ENCODE data around the gene RETN.

The RETN gene

DNA sequence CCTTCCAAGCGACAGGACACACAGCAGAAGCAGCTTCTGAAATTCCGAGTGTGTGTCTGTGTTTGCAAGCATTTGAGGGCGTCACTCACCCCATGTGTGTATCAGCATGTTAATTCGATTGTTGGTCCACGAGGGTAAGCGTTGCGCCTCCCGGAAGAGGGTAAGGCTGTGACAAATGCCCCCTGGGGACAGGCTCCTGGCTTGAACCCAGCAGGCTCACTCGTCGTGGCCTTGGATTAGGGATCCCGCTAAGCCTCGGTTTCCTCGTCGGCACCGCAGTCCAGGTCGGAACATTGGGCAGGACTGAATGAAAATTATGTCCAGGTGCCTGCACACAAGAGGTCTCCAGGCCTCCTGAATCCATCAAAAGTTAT, 32.5 kb upstream of the RETN start:
- Histone ChIP-seq H3K36me3 (peaks cover 12% of the 10 kb centered on the region), H3K9me3 (ENCODE audit: severe bottlenecking) (no peaks in the 10 kb centered on the region), H3K27me3 (ENCODE audit: insufficient read depth, low read depth, severe bottlenecking) (no peaks in the 10 kb centered on the region), H3K4me3 (ENCODE audit: low read depth, low read length) (no peak overlapping the region), H3K27ac (no peak overlapping the region)
- no peak for DNase-seq
- TF ChIP-seq, protein P1, sequence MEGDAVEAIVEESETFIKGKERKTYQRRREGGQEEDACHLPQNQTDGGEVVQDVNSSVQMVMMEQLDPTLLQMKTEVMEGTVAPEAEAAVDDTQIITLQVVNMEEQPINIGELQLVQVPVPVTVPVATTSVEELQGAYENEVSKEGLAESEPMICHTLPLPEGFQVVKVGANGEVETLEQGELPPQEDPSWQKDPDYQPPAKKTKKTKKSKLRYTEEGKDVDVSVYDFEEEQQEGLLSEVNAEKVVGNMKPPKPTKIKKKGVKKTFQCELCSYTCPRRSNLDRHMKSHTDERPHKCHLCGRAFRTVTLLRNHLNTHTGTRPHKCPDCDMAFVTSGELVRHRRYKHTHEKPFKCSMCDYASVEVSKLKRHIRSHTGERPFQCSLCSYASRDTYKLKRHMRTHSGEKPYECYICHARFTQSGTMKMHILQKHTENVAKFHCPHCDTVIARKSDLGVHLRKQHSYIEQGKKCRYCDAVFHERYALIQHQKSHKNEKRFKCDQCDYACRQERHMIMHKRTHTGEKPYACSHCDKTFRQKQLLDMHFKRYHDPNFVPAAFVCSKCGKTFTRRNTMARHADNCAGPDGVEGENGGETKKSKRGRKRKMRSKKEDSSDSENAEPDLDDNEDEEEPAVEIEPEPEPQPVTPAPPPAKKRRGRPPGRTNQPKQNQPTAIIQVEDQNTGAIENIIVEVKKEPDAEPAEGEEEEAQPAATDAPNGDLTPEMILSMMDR (IDR thresholded peaks at IDR 0.05; ENCODE audit: low read depth, low read length) = no peak

DNA sequence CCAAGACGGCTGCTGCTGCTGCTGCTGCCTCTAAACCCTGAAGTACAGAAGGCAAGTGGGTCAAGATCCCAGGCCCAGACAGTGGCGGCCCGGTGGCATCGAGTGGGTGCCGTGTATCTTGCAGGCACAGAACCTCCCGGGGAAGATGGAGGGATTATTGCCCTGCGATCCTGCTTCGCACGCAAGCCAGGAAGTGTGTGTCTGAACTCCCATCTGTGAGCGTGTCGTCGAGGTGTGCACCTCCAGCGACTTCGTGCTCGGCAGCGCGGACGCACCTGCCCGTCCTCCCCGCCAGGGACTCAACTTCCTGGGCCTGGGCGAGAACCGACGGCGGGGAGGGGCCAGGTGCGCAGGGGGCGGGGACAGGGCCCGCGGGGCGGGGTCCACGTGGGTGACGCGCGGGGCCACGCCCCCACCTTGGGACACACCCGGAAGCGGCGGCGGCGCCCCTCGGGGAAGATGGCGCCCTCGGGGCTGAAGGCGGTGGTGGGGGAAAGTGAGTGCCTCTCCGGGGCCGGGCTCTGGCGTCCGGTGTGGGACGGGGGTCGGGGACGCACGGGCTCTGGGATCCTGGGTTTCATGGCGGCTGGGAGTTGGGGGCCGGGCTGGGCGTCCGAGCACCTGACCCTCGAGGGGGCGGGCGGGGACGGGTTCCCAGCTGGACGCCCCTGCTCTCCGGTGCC, 32.0 kb upstream of the RETN start, which contains the start of gene STXBP2:
TSS of gene STXBP2 (plus strand) at position 420 of the 683 bp plus-strand sequence. CDS start at position 460, 40 bp downstream.
- H3K36me3 ChIP-seq = peaks cover 7% of the 10 kb centered on the region
- H3K9me3 ChIP-seq (ENCODE audit: severe bottlenecking) = no peaks in the 10 kb centered on the region
- no peaks in the 10 kb centered on the region for H3K27me3 ChIP-seq (ENCODE audit: insufficient read depth, low read depth, severe bottlenecking)
- H3K27ac ChIP-seq = peak within 1 kb of the TSS; percentile 42
- TF ChIP-seq, protein P1 (IDR thresholded peaks at IDR 0.05; ENCODE audit: low read depth, low read length) = no peak
- no peak for DNase-seq
- H3K4me3 ChIP-seq (ENCODE audit: low read depth, low read length) = no peak within 1 kb of the TSS

DNA sequence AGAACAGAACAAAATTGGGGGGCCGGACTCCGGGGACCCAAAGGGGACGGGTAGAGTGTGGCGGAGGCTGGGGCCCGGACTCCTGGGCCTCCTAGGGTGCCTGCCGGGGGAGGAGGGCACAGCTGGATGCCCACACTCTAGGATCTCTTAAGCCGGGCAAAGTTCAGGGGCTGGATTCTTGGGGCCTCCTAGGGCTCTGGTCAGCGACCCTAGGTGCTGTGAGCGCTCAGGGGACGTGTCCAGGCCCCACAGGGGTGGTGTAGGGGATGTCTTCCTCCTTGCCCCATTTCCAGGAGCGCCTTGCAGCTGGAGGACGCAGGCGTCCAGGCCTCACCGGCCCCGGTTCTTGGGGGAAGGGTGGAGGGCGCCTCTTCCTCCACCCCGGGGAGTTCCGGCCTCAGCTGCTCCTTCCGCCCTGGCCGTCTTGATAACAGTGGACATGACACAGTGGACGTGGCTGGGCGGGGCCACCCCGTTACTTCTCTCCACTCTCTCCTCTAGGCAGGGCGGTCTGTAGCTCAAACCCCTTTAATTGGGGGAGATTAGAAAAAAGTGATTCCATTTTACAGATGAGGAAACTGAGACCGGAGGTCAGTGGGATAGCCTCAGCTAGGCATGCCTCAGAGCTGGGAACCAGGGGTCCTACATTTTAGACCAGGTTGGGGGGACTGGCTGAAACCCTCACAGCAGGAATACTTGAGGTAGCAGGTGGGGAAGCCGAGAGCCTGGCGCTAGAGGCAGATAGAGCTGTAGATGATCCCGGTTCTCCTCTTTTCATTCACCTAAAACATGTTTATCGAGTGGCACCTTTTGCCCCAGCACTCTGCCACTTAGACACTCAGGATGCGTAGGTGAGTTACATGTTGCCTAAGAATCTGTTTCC, 31.2 kb upstream of the RETN start:
- H3K27me3 ChIP-seq (ENCODE audit: insufficient read depth, low read depth, severe bottlenecking) = no peaks in the 10 kb centered on the region
- H3K9me3 ChIP-seq (ENCODE audit: severe bottlenecking) = no peaks in the 10 kb centered on the region
- peaks cover 2% of the 10 kb centered on the region for H3K36me3 ChIP-seq
- TF ChIP-seq, protein P1 (IDR thresholded peaks at IDR 0.05; ENCODE audit: low read depth, low read length) = no peak
- DNase-seq = no peak
- no peak overlapping the region for H3K4me3 ChIP-seq (ENCODE audit: low read depth, low read length)
- H3K27ac ChIP-seq = peak overlapping the region; percentile 42

DNA sequence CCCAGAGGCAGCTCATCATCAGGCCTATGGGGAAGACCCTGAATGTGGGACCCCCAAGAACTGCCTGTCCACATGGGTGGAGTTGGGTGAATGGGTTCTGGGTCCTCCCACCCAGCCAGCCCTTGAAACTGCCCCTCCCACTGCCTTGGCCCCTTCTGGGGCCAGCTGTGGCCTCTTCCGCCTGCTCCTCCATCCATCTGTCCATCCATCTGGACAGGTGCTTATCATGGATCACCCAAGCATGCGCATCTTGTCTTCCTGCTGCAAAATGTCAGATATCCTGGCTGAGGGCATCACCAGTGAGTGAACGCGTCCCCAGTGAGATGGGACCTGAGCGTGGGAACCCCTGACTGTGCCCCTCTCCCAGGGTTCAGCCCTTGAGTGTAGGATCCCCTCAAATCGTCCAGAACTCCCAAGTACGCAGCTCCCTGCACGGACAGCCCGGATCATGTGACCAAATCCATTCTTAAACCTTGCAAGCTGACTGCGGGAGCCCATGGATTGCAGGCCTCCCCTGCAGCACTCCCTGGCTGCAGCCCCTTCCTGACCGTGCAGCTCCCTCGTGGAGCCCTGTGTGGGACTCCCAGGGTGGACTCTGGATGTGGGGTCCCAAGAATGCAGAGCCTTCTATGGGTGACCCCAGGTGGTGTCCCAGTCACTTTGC, 29.9 kb upstream of the RETN start:
- peak; percentile 83 for DNase-seq
- TF ChIP-seq, protein P1 (IDR thresholded peaks at IDR 0.05; ENCODE audit: low read depth, low read length) = no peak
- Histone ChIP-seq H3K36me3 (no peaks in the 10 kb centered on the region), H3K27me3 (ENCODE audit: insufficient read depth, low read depth, severe bottlenecking) (no peaks in the 10 kb centered on the region), H3K9me3 (ENCODE audit: severe bottlenecking) (no peaks in the 10 kb centered on the region), H3K27ac (peak overlapping the region; percentile 87), H3K4me3 (ENCODE audit: low read depth, low read length) (peak overlapping the region; percentile 36)

DNA sequence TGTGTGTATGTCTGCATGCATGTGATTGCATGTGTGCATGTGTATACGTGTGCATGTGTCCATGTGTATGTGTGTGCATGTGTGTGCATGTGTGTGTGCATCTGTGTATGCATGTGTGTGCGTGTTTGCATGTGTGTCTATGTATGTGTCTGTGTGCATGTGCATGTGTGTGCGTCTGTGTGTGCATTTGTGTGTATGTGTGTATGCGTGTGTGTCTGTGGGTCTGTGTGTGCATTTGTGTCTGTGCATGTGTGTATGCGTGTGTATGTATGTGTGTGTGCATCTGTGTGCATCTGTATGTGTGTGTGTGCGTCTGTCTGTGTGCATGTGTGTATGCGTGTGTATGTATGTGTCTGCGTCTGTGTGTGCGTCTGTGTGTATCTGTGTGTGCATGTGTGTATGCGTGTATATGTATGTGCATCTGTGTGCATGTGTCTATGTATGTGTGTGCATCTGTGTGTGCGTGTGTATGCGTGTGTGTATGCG, 28.9 kb upstream of the RETN start:
- Histone ChIP-seq H3K27ac (no peak overlapping the region; the same call in 1 of the 2 replicates), H3K36me3 (no peaks in the 10 kb centered on the region), H3K27me3 (ENCODE audit: insufficient read depth, low read depth, severe bottlenecking) (no peaks in the 10 kb centered on the region), H3K4me3 (ENCODE audit: low read depth, low read length) (no peak overlapping the region), H3K9me3 (ENCODE audit: severe bottlenecking) (no peaks in the 10 kb centered on the region)
- TF ChIP-seq, protein P1 (IDR thresholded peaks at IDR 0.05; ENCODE audit: low read depth, low read length) = no peak
- no peak for DNase-seq

All from WERI-Rb-1 (cell line).